Heart right ventricle (tissue), 16 donors: ENCODE measurements around the gene C11orf68. TPM values are rescaled to one million over a fixed set of nuclear protein-coding genes. Genes with fewer than 3 reads are reported as not detected.
A peak's percentile ranks its signal among the peaks of the same experiment; 100 is the strongest.

ENCODE experiments used
- ATAC-seq, 8 donors: fragments of 200-7000 bp; cut with Tn5 transposase; one replicate each; pipeline ENCODE4 v1.9.1; 2020; ENCODE audit warnings: mild to moderate bottlenecking in 8 of 8, moderate library complexity in 8 of 8, moderate number of reproducible peaks in 1 of 8
- DNase-seq, 2 donors: peaks; one replicate each; pipeline ENCODE4 v3.0.0-alpha.2; 2020
- H3K27ac ChIP-seq, 10 donors: fragments of 200-600 bp; sonication (generic) in 2 of 10; one replicate each; pipeline versions ENCODE4 v1.5.0 to v1.8.0; 2020 to 2022; ENCODE audit warnings: mild to moderate bottlenecking in 3 of 10
- H3K27me3 ChIP-seq, 7 donors: fragments of 200-600 bp; one replicate each; pipeline ENCODE4 v1.8.0; 2021 to 2022; ENCODE audit warnings: mild to moderate bottlenecking in 2 of 7
- H3K36me3 ChIP-seq, 9 donors: fragments of 200-600 bp; sonication (generic) in 1 of 9; one replicate each; pipeline versions ENCODE4 v1.5.0 to v1.8.0; 2020 to 2022; ENCODE audit warnings: mild to moderate bottlenecking in 2 of 9
- H3K4me1 ChIP-seq, 9 donors: fragments of 200-600 bp; sonication (generic) in 1 of 9; one replicate each; pipeline versions ENCODE4 v1.5.0 to v1.8.0; 2020 to 2022; ENCODE audit warnings: mild to moderate bottlenecking in 4 of 9
- H3K4me3 ChIP-seq, 10 donors: fragments of 200-600 bp; sonication (generic) in 2 of 10; one replicate each; pipeline versions ENCODE4 v1.5.0 to v1.8.0; 2020 to 2022; ENCODE audit warnings: mild to moderate bottlenecking in 7 of 10, moderate library complexity in 2 of 10
- H3K9me3 ChIP-seq, 11 donors: fragments of 200-600 bp in 10 of 11; sonication (generic) in 2 of 11; one replicate each; pipeline versions ENCODE4 v1.5.0 to v1.8.0; 2013 to 2022; ENCODE audit warnings: mild to moderate bottlenecking in 2 of 11, control low read depth in 1 of 11, moderate library complexity in 1 of 11
- CTCF ChIP-seq, 9 donors: fragments of 200-600 bp; sonication (generic) in 2 of 9; IDR thresholded peaks; one replicate each; pipeline versions ENCODE4 v1.5.0 to v1.8.0; 2021 to 2022; ENCODE audit warnings: antibody characterized with exemption in 9 of 9, mild to moderate bottlenecking in 5 of 9, moderate library complexity in 1 of 9
- WGBS, 2 donors: extraction: QIAGEN DNeasy Blood & Tissue Kit; methylation state at CpG; one replicate each; pipeline ENCODE4 v1.1.7; 2013; ENCODE audit warnings: inconsistent platforms in 1 of 2; 5-methylcytosine and 5-hydroxymethylcytosine counted together
- intact Hi-C, 10 donors: fragments of 100-400 bp; cut with DNase I; formaldehyde crosslinking; loops; one replicate each; pipeline versions ENCODE4 v1.11.1 to v1.14.2; 2022
- polyA plus RNA-seq, 2 donors: library from polyadenylated mRNA; stranded (reverse); fragments of 200-250 nt; gene quantifications; one replicate each; pipeline ENCODE4 v1.2.3, GENCODE V29; 2013
- total RNA-seq, 10 donors: library from RNA; stranded (reverse); fragmentation: NEBNext Ultra II Directional in 3 of 10; extraction: Animal tissue kit (Norgen Biotek cat#: 25700) in 3 of 10; gene quantifications; one replicate each; pipeline versions ENCODE4 v1.2.1 to v1.2.4, GENCODE V29; 2021 to 2023
- donor health status: Arrhythmogenic right ventricular cardiomyopathy.
- donor health status: ischemic (EF 13 %, LVEDD 7.1; RV severe dilation, severe dysfunction).
- donor health status: healthy with polysubstance abuse.
- donor health status: DM: no; HTN: yes; CAD: no.
- donor health status: DM: no; HTN: no; CAD: no.
- donor health status: ischemic (EF 25% LVEDD 6.9; RV normal size, moderate dysfunction).
- donor health status: ischemic (EF 25% LVEDD 5.7; RV mildly dilated, moderate dysfunction).
- donor health status: healthy.
- donor health status: DM: yes; HTN: yes; CAD: no.
- donor health status: Ischemic cardiomyopathy.
- donor health status: ischemic (EF 35%, LVEDD 5.7; RV mildly dilated, moderate dysfunction).
- donor health status: nonischemic (EF 11% LVEDD 7.7; RV severe dilation, severe dysfunction).
- donor health status: DM: yes; HTN: yes; CAD: no.
- donor health status: PGD.
- donor health status: ischemic (EF 29% LVEDD 5.4; RV normal size, mild dysfunction).
- donor health status: nonischemic (EF 23%, LVEDD 6.1; RV moderate dilation, normal function).

C11orf68 gene
- total and polyA plus RNA-seq, 12 donors: 35.7 to 49.2 (median 40.9) TPM

- no peak overlapping the region for H3K4me3 ChIP-seq
- peaks cover 15 to 55% (median 44%) of the 10 kb centered on the region in 9 donors for H3K4me1 ChIP-seq
Observed at GRCh38 chr11:65897020-65897471, 21.8 kb downstream of the C11orf68 start.

DNA sequence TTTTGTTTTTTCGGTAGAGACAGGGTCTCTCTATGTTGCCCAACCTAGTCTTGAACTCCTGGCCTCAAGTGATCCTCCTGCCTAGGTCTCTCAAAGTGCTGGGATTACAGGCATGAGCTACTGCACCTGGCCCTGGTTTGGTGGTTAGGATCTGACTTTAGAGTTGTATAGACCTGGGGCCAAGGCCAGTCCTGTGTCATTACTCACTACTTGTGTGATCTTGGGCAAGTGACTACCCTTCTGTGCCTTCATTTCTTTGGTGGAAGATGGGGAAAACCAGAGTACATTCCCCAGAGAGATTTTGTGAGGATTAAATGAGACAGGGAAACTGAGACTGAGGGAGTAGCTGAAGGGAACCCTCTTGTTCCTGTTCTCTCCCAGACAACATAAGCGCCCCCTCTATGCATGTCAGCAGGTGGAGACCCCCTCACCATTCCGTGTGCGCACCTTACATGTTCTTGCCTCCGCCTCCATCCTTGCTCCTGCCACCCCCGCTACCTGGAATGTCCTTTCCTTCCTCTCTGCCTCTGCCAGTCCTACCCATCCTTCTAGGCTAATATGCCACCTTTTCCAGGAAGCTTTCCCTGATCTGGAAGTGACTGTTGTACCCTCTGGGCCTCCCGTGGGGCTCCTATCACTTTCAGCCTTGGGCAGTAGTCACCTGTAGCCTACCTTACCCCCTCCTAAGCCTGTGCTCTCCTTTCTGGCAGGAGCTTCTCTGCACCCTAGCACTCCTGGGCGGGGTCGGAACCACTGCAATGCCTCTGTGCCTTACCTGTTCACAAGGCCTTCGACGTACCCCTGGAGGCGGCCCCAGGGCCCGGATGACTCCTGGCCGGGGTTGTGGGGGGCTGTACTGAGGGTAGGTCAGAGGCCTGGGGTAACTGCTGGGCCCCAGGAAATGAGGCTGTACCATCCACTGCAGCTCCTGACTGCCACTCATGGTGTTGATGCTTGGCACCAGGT, 22.5 kb downstream of the C11orf68 start:
- 92 to 93% methylated on average over 14 of the region's 14 CpGs for WGBS, 2 donors
- no peaks in the 10 kb centered on the region for H3K9me3 ChIP-seq
- no peak overlapping the region for H3K4me3 ChIP-seq
- peaks cover 16 to 61% (median 52%) of the 10 kb centered on the region in 9 donors for H3K4me1 ChIP-seq
- TF ChIP-seq CTCF (IDR thresholded peaks at IDR 0.05): no peak
- no peak overlapping the region for H3K27ac ChIP-seq
- ATAC-seq: no peak
- DNase-seq: no peak
- H3K36me3 ChIP-seq: peaks cover 0 to 6% (median 0%) of the 10 kb centered on the region in 9 donors
- H3K27me3 ChIP-seq: peaks cover 0 to 9% (median 4%) of the 10 kb centered on the region in 7 donors
- intact Hi-C loops: no loop called here

More at GRCh38 chr11:65897020-65897471, 21.8 kb downstream of the C11orf68 start:
- Histone ChIP-seq H3K27ac (no peak overlapping the region), H3K36me3 (peaks cover 0 to 6% (median 0%) of the 10 kb centered on the region in 9 donors), H3K27me3 (peaks cover 0 to 9% (median 4%) of the 10 kb centered on the region in 7 donors), H3K9me3 (no peaks in the 10 kb centered on the region)
- intact Hi-C loops: no loop called here
- no peak for TF ChIP-seq CTCF (IDR thresholded peaks at IDR 0.05)
- ATAC-seq (no peak), DNase-seq (no peak)
- 92 to 94% methylated on average over 4 of the region's 4 CpGs for WGBS, 2 donors

DNA sequence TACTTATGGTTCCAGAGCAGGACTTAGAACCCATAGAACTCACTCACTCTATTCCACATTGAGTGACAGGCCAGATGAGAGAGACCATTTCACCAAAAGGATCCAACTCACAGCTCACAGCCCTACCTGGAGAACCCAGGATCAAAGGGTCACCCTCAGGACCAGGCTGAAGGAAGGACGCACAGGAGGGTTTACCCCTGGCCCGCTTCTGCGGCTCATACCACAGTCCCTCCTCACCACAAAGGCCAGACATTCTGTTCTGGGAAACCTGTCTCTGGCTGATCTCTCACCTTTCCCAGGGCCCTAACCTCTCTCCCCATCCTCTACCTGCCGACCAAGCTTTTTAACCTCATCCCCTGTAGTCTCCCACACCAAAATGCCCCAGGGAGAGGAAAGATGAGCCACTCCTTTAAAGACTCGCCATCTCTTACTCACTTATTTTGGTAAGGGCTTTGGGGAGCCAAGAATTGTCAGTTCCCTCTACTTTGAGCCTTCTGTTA, 23.3 kb downstream of the C11orf68 start:
- intact Hi-C loops: no loop called here
- ATAC-seq: no peak
- H3K9me3 ChIP-seq: no peaks in the 10 kb centered on the region
- H3K27ac ChIP-seq: no peak overlapping the region
- peaks cover 16 to 61% (median 54%) of the 10 kb centered on the region in 9 donors for H3K4me1 ChIP-seq
- H3K27me3 ChIP-seq: peaks cover 0 to 9% (median 4%) of the 10 kb centered on the region in 7 donors
- H3K4me3 ChIP-seq: no peak overlapping the region
- WGBS, 2 donors: 94 to 96% methylated on average over 5 of the region's 5 CpGs
- no peak for DNase-seq
- TF ChIP-seq CTCF (IDR thresholded peaks at IDR 0.05): no peak
- peaks cover 0 to 6% (median 0%) of the 10 kb centered on the region in 9 donors for H3K36me3 ChIP-seq

DNA sequence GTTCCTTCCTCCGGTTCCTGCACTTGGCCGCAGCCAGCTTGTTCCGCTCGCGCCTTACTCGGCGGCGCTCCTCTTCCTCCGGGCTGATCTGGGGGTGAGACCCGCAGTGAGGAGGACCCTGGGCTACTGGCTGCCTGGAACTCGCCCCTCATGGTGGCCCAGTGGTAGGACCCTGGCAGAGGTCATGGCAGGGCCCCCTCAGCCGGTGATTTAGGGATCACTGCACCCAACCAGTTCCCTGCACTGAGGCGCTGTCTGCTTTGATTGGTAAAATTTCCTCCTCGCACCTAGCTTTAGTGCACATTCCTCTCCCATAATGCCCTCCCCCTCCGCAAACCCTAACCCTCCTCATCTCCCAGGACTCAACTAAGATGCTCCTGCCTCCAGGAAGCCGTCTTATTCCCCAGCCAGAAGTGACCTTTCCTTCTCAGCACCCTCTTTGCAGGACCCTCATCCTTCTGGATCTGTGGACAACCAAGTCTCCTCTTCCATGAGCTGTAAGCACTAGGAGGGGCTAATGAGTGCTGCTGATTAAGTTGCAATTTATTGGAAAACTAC, 24.7 kb downstream of the C11orf68 start:
- no peak for TF ChIP-seq CTCF (IDR thresholded peaks at IDR 0.05)
- Histone ChIP-seq H3K4me3 (peak overlapping the region in 8 of 10 donors; percentile 66 to 98 (median 90)), H3K27ac (peak overlapping the region; percentile 91 to 100 (median 98)), H3K4me1 (peaks cover 18 to 61% (median 53%) of the 10 kb centered on the region in 9 donors), H3K27me3 (peaks cover 0 to under 1% (median 0%) of the 10 kb centered on the region in 7 donors), H3K9me3 (no peaks in the 10 kb centered on the region), H3K36me3 (peaks cover 0 to 6% (median 0%) of the 10 kb centered on the region in 9 donors)
- DNase-seq (peak; percentile 65 to 73), ATAC-seq (peak in 2 of 8 donors; percentile 18 to 19)
- WGBS, 2 donors: 50 to 61% methylated on average over 16 of the region's 16 CpGs
- intact Hi-C loops: no loop called here
